Endometrial microvascular endothelial cells (primary cell): Measurements from ENCODE around the gene EIF4E2. TPM values are rescaled to one million over a fixed set of nuclear protein-coding genes. Genes with fewer than 3 reads are reported as not detected.
"Not testable (repeated sequence)": the region's sequence is repeated elsewhere in the genome, so short reads cannot be mapped to it uniquely, and the experiment has no call there.

ENCODE experiments used
- in situ Hi-C: cut with HindIII; loops from 2 replicates; pipeline ENCODE4 v1.10.0; 2017; ENCODE audit warnings: low sequenced_read_pairs, low pct_unique_long_range_greater_than_20kb; ENCODE audit errors: inconsistent ontology term
- total RNA-seq: library from RNA; depleted of rRNA; stranded (reverse); fragments of >200 nt; gene quantifications from one replicate; pipeline ENCODE4 v1.2.3, GENCODE V29; 2015; ENCODE audit errors: inconsistent ontology term

The EIF4E2 gene
- total RNA-seq, 1 donor from 2014 or later, result 100 TPM

- in situ Hi-C loops, result no loop called here
These were observed 30.0 kb upstream of the EIF4E2 start for GRCh38 chr2:232520489-232520888.

DNA sequence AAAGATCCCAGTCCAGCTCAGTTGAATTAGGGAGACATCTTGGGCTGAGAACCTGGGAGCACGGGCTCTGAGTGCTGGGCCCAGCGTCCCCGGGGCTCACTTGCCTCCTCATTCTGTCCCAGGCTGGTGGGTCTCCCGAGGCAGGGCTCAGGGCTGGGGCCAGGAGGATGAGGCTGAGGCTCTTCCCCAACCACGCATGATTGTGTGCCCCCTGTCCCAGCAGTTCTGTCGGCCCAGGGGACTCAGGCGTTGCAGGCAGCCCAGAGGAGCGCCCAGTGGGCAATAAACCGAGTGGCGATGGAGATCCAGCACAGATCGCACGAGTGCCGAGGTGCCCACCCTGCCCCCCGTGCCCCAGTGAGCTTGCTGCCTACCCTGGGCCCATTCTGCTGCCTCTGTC, 29.4 kb upstream of the EIF4E2 start:
- in situ Hi-C loops, result no loop called here

DNA sequence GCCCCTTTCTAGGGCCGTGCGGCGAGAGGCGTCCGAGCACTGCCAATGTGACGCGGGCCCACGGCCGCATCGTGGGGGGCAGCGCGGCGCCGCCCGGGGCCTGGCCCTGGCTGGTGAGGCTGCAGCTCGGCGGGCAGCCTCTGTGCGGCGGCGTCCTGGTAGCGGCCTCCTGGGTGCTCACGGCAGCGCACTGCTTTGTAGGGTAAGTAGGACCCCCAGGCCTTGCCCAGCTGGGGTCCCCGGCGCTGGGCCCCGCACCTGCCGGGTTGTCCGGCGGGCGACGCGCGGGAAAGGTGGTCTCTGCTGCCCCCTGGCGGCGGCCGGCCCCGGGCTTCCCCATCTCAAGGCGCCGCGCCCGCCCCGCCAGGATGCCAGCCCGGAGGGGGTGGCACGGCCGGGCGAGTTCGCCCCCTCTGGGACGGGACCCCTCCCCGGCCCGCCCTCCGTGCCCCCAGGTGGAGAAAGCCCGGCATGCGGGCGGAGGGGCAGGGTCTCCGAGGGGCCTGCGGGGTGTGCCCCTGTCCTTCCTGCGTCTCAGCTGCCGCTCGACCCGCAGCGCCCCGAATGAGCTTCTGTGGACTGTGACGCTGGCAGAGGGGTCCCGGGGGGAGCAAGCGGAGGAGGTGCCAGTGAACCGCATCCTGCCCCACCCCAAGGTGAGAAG, 28.4 kb upstream of the EIF4E2 start:
- in situ Hi-C loops, result no loop called here

GRCh38 chr2:232522623-232523401, 27.7 kb upstream of the EIF4E2 start:
- in situ Hi-C loops, result no loop called here

GRCh38 chr2:232523402-232523681, 27.1 kb upstream of the EIF4E2 start:
- in situ Hi-C loops, result no loop called here

GRCh38 chr2:232523682-232524597, 26.5 kb upstream of the EIF4E2 start:
- in situ Hi-C loops, result no loop called here

- in situ Hi-C loops, result no loop called here
These were observed 25.7 kb upstream of the EIF4E2 start for GRCh38 chr2:232524771-232525170.

GRCh38 chr2:232525199-232525598, 25.3 kb upstream of the EIF4E2 start:
- in situ Hi-C loops, result no loop called here

DNA sequence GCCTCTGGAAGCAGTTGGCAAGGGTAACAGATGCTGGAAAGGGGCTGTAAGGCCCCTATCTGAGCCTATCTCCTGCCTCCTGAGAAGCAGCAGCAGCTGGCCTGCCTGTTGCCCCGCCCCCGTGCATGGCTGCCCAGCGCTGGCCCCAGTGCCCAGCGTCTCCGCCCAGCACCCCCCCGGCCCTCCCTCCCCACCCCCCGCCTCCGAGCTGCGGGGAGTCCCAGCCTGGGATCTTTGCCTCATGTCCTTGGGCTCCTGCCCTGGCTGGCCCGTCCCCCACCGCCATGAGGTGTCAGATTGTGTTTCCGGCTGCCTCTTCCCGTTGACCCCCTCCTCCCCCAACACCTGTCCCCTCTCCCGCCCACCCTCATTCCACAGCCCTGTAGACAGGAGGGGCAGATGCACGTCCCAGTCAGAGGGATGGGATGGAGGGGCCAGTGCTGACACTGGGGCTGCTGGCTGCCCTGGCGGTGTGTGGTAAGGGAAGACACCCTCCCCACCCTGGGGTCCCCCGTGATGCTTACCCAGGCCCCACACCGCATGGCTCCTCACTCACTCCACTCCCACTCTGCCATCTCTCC, 24.6 kb upstream of the EIF4E2 start, which contains the start of gene CHRND:
Gene CHRND (plus strand): TSS at position 370 of the 581 bp plus-strand sequence. CDS start 56 bp downstream, at position 426.
- in situ Hi-C loops, result no loop called here

GRCh38 chr2:232526372-232526941, 24.0 kb upstream of the EIF4E2 start:
- in situ Hi-C loops, result no loop called here

DNA sequence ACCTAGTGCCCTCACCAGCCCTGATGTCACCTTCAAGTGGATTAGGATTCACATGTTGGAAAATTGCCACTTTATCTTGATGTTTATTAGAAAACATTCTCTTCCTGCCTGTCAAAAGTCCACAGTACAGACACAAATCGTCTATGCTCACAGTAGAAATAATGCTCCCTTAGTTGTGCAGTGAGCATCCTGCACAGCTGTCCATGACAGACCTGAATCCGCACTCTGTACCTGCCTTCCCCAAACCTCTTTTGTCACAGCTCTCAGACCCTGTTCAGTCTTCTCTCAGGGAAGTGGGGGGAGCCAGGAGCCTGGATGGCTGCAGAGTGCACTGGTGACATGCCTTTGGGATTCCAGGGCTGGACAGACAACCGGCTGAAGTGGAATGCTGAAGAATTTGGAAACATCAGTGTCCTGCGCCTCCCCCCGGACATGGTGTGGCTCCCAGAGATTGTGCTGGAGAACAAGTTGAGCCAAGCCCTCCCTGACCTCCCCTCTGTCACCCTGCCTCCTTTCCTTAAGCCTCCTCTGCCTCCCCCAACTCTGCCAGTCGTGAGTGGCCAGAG, 22.5 kb upstream of the EIF4E2 start:
- in situ Hi-C loops, result no loop called here

DNA sequence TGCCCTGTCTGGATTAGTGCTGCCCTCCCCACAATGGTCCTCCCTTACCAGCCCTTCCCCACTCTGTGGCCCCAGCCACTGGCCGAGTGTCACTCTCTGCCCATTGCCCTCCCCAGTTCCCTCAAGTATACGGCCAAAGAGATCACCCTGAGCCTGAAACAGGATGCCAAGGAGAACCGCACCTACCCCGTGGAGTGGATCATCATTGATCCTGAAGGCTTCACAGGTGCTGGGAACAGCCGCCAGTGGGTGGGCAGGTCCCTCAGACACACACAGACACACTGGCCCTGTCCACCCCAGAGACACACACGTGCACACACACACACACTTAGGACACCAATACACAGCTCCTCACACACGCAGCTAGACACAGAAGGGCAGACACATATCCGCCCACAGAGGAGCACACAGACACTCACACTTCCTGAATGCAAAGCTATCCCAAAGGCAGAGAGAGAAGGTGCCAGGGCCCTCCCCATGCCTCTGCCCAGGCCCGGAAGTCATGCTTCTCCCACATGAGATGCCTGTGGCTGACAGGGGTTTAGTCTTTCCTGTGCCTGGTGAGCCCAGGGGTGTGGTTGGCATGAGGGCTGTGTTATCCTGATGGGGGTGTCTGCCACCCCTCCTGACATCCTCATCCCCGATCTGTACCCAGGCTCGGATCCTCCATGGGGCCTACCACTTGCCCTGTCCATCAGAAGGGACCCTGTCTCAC, 21.6 kb upstream of the EIF4E2 start:
- in situ Hi-C loops, result no loop called here

- in situ Hi-C loops, result no loop called here
These were observed 20.5 kb upstream of the EIF4E2 start for GRCh38 chr2:232529806-232530547.

- in situ Hi-C loops, result no loop called here
These were observed 19.7 kb upstream of the EIF4E2 start for GRCh38 chr2:232530626-232531260.

GRCh38 chr2:232532419-232532818, 18.1 kb upstream of the EIF4E2 start:
- in situ Hi-C loops, result no loop called here

GRCh38 chr2:232532821-232533220, 17.7 kb upstream of the EIF4E2 start:
- in situ Hi-C loops, result not testable (repeated sequence)
